H1 (cell line): ENCODE data around the gene NRXN2. TPM values are rescaled to one million over a fixed set of nuclear protein-coding genes. Genes with fewer than 3 reads are reported as not detected.
A peak's percentile ranks its signal among the peaks of the same experiment; 100 is the strongest.

Source experiments
- CTCF ChIA-PET: fragments of 300-600 bp; sonication (Branson Sonifier 250); formaldehyde crosslinking; loops from one replicate; lab custom pipeline; 2021; ENCODE audit not compliant: partially characterized antibody; lab: Charles Lee
- POLR2A ChIA-PET: fragments of 300-600 bp; sonication (Branson Sonifier 250); formaldehyde crosslinking; loops from one replicate; lab custom pipeline; 2021; ENCODE audit warnings: inconsistent platforms; ENCODE audit not compliant: partially characterized antibody; lab: Charles Lee
- DNase-seq, 2 experiments: peaks; one replicate each; pipeline versions ENCODE4 v3.0.0 to v3.0.0-alpha.2; 2010 to 2022; ENCODE audit warnings: low spot score in 2 of 2, low read depth in 1 of 2, mixed read lengths in 1 of 2
- FAIRE-seq: peaks from 2 replicates; lab custom pipeline; 2011; peaks lifted over from hg19 to GRCh38; lab: Jason Lieb, UNC
- H2AFZ ChIP-seq: 2 replicates; pipeline ENCODE4 v1.8.1; 2012; ENCODE audit warnings: low read length, inconsistent platforms
- H2AK5ac ChIP-seq: 2 replicates; pipeline ENCODE4 v1.6.1; 2013; ENCODE audit warnings: low read depth, low read length
- H2BK120ac ChIP-seq: replicated peaks from 2 replicates; pipeline ENCODE3; 2013; ENCODE audit warnings: low read depth, low read length, inconsistent platforms
- H2BK12ac ChIP-seq: 2 replicates; pipeline ENCODE4 v1.6.1; 2013; ENCODE audit warnings: low read depth, low read length
- H2BK15ac ChIP-seq: 2 replicates; pipeline ENCODE4 v1.6.1; 2013; ENCODE audit warnings: low read length
- H2BK20ac ChIP-seq: 2 replicates; pipeline ENCODE4 v1.6.1; 2013; ENCODE audit warnings: low read length
- H2BK5ac ChIP-seq: 2 replicates; pipeline ENCODE4 v1.6.1; 2013; ENCODE audit warnings: low read depth, low read length
- H3K14ac ChIP-seq: 2 replicates; pipeline ENCODE4 v1.6.1; 2013; ENCODE audit warnings: inconsistent platforms; ENCODE audit not compliant: insufficient read length
- H3K18ac ChIP-seq: 2 replicates; pipeline ENCODE4 v1.6.1; 2013; ENCODE audit warnings: low read length; ENCODE audit errors: extremely low read depth
- H3K23ac ChIP-seq: 2 replicates; pipeline ENCODE4 v1.6.1; 2013; ENCODE audit warnings: inconsistent platforms; ENCODE audit not compliant: insufficient read length
- H3K23me2 ChIP-seq: 2 replicates; pipeline ENCODE4 v1.6.1; 2013; ENCODE audit warnings: low read depth, low read length
- H3K27ac ChIP-seq: 2 replicates; pipeline ENCODE4 v1.6.1; 2011; ENCODE audit warnings: low read depth, low read length, inconsistent platforms
- H3K27me3 ChIP-seq, 4 experiments: replicated peaks in 1 of 4; 1 replicate in 1 of 4; 2 replicates in 3 of 4; pipeline versions ENCODE4 v1.6.1 to v1.8.1; 2011 to 2013; ENCODE audit warnings: low read length in 3 of 4, mild to moderate bottlenecking in 3 of 4, inconsistent platforms in 2 of 4, mixed read lengths in 2 of 4, moderate library complexity in 1 of 4; ENCODE audit not compliant: control insufficient read depth in 3 of 4, insufficient read depth in 3 of 4; ENCODE audit errors: extremely low read depth in 1 of 4
- H3K36me3 ChIP-seq, 4 experiments: 2 replicates each; pipeline versions ENCODE4 v1.6.1 to v1.8.1; 2011 to 2013; ENCODE audit warnings: mild to moderate bottlenecking in 4 of 4, low read length in 3 of 4, moderate library complexity in 2 of 4, control low read depth in 1 of 4, inconsistent platforms in 1 of 4; ENCODE audit not compliant: insufficient read depth in 4 of 4, control insufficient read depth in 2 of 4
- H3K4ac ChIP-seq: replicated peaks from 2 replicates; pipeline ENCODE3; 2013; ENCODE audit warnings: low read length, low read depth, mixed read lengths, inconsistent platforms; ENCODE audit not compliant: insufficient read length
- H3K4me1 ChIP-seq, 4 experiments: replicated peaks in 1 of 4; 1 replicate in 1 of 4; 2 replicates in 3 of 4; pipeline versions ENCODE4 v1.6.1 to v1.8.1; 2011 to 2013; ENCODE audit warnings: low read length in 3 of 4, inconsistent platforms in 2 of 4, mixed read lengths in 1 of 4; ENCODE audit not compliant: insufficient read depth in 4 of 4, control insufficient read depth in 3 of 4
- H3K4me2 ChIP-seq, 2 experiments: 2 replicates each; pipeline versions ENCODE4 v1.6.1 to v1.8.1; 2011 to 2013; ENCODE audit warnings: low read depth in 2 of 2, low read length in 2 of 2, control low read depth in 1 of 2, inconsistent platforms in 1 of 2, mild to moderate bottlenecking in 1 of 2; ENCODE audit not compliant: insufficient read depth in 1 of 2
- H3K4me3 ChIP-seq, 4 experiments: fragments of 200-600, 300-600 bp in 1 of 4; sonication (generic), shearing (Covaris generic), sonication (Bioruptor Twin) in 1 of 4; 2 replicates each; pipeline versions ENCODE4 v1.5.1 to v1.8.1; 2011 to 2016; ENCODE audit warnings: low read length in 4 of 4, low read depth in 3 of 4, control low read depth in 2 of 4, inconsistent platforms in 2 of 4, mild to moderate bottlenecking in 2 of 4, mixed read lengths in 1 of 4, moderate library complexity in 1 of 4; ENCODE audit not compliant: insufficient read depth in 2 of 4; ENCODE audit errors: extremely low read depth in 1 of 4
- H3K56ac ChIP-seq: replicated peaks from 2 replicates; pipeline ENCODE3; 2013; ENCODE audit warnings: low read depth, mild to moderate bottlenecking, mixed read lengths, low read length, inconsistent platforms; ENCODE audit not compliant: insufficient read length
- H3K79me1 ChIP-seq: 2 replicates; pipeline ENCODE4 v1.6.1; 2013; ENCODE audit warnings: low read depth, low read length, control low read depth
- H3K79me2 ChIP-seq, 2 experiments: 2 replicates each; pipeline versions ENCODE4 v1.6.1 to v1.8.1; 2012 to 2013; ENCODE audit warnings: low read length in 2 of 2, mild to moderate bottlenecking in 2 of 2, inconsistent platforms in 1 of 2; ENCODE audit not compliant: insufficient read depth in 2 of 2, control insufficient read depth in 1 of 2
- H3K9ac ChIP-seq, 4 experiments: replicated peaks in 1 of 4; 1 replicate in 1 of 4; 2 replicates in 3 of 4; pipeline versions ENCODE4 v1.6.1 to v1.8.1; 2011 to 2013; ENCODE audit warnings: low read depth in 3 of 4, low read length in 3 of 4, control low read depth in 2 of 4, mild to moderate bottlenecking in 2 of 4, moderate library complexity in 2 of 4, inconsistent platforms in 1 of 4; ENCODE audit errors: extremely low read depth in 1 of 4
- H3K9me3 ChIP-seq, 2 experiments: 2 replicates each; pipeline versions ENCODE4 v1.6.1 to v1.8.1; 2012 to 2013; ENCODE audit warnings: mild to moderate bottlenecking in 2 of 2, moderate library complexity in 2 of 2, control low read depth in 1 of 2, inconsistent platforms in 1 of 2, low read depth in 1 of 2, low read length in 1 of 2, mixed read lengths in 1 of 2; ENCODE audit not compliant: insufficient read depth in 2 of 2
- H4K20me1 ChIP-seq, 2 experiments: replicated peaks in 1 of 2; 2 replicates each; pipeline versions ENCODE3 to v1.8.1; 2011 to 2013; ENCODE audit warnings: inconsistent platforms in 2 of 2, low read length in 2 of 2, mild to moderate bottlenecking in 1 of 2; ENCODE audit not compliant: insufficient read depth in 2 of 2, control insufficient read depth in 1 of 2
- H4K5ac ChIP-seq: 2 replicates; pipeline ENCODE4 v1.6.1; 2013; ENCODE audit warnings: low read length, low read depth, mixed read lengths, inconsistent platforms; ENCODE audit not compliant: insufficient read length
- H4K8ac ChIP-seq: 2 replicates; pipeline ENCODE4 v1.8.0; 2013; ENCODE audit warnings: mild to moderate bottlenecking, moderate library complexity, low read length, inconsistent platforms; ENCODE audit not compliant: insufficient read depth; ENCODE audit errors: extremely low read depth
- H4K91ac ChIP-seq: replicated peaks from 2 replicates; pipeline ENCODE3; 2013; ENCODE audit warnings: low read length, mixed read lengths, inconsistent platforms; ENCODE audit not compliant: insufficient read length
- ASH2L ChIP-seq: fragments of 200-600, 300-600 bp; sonication (generic); IDR thresholded peaks from one replicate; pipeline ENCODE4 v1.7.1; 2017; ENCODE audit warnings: low read length
- EP300 ChIP-seq, 2 experiments: IDR thresholded peaks; 1 replicate in 1 of 2; 2 replicates in 1 of 2; pipeline ENCODE4 v1.6.1; 2011 to 2012; ENCODE audit warnings: low read depth in 2 of 2, low read length in 2 of 2, mild to moderate bottlenecking in 2 of 2, borderline replicate concordance in 1 of 2, inconsistent platforms in 1 of 2, moderate library complexity in 1 of 2
- EZH2 ChIP-seq: fragments of 200-600 bp; sonication (generic); IDR thresholded peaks from 2 replicates; pipeline ENCODE4 v1.7.1; 2012; ENCODE audit warnings: low read depth, mild to moderate bottlenecking, moderate library complexity, low read length, inconsistent platforms; ENCODE audit not compliant: severe bottlenecking
- RAD21 ChIP-seq, 2 experiments: IDR thresholded peaks in 1 of 2; conservative IDR thresholded peaks in 1 of 2; 2 replicates each; pipeline ENCODE4 v1.6.1; 2011; ENCODE audit warnings: low read depth in 2 of 2, low read length in 2 of 2, improper control_type of control experiment in 1 of 2, inconsistent platforms in 1 of 2, mild to moderate bottlenecking in 1 of 2, moderate library complexity in 1 of 2
- RFX5 ChIP-seq: IDR thresholded peaks from 2 replicates; pipeline ENCODE4 v1.6.1; 2011; ENCODE audit warnings: low read depth, low read length, improper control_type of control experiment, borderline replicate concordance
- RNF2 ChIP-seq: fragments of 200-900, 300-1000 bp; sonication (generic); IDR thresholded peaks from 2 replicates; pipeline ENCODE4 v1.7.1; 2016; ENCODE audit warnings: borderline replicate concordance, low read depth, mild to moderate bottlenecking, antibody characterized with exemption, low read length; ENCODE audit not compliant: poor library complexity, severe bottlenecking; ENCODE audit errors: missing control alignments
- SP4 ChIP-seq: IDR thresholded peaks from 2 replicates; pipeline ENCODE4 v1.6.1; 2012; ENCODE audit warnings: low read length, inconsistent platforms
- YY1 ChIP-seq: IDR thresholded peaks from 2 replicates; pipeline ENCODE4 v1.6.1; 2011; ENCODE audit warnings: low read depth, mild to moderate bottlenecking, low read length
- WGBS, 2 experiments: shearing (Covaris generic) in 1 of 2; methylation state at CpG; one replicate each; pipeline versions ENCODE4 v1.1.6 to v1.1.7; 2013 to 2015; ENCODE audit warnings: low lambda C conversion rate in 2 of 2, mixed read lengths in 2 of 2, inconsistent platforms in 1 of 2, low coverage in 1 of 2, missing lambda C conversion rate in 1 of 2; ENCODE audit not compliant: insufficient replicate concordance in 2 of 2, insufficient coverage in 1 of 2, insufficient read length in 1 of 2; ENCODE audit errors: extremely low coverage in 1 of 2, missing lambda C conversion rate in 1 of 2; 5-methylcytosine and 5-hydroxymethylcytosine counted together
- polyA plus RNA-seq, 7 experiments: library from polyadenylated mRNA; depleted of rRNA in 3 of 7; stranded (reverse) in 5 of 7; unstranded in 2 of 7; fragments of >200 nt in 5 of 7; fragments of 200-250 nt in 2 of 7; gene quantifications; 1 replicate in 5 of 7; 2 replicates in 1 of 7; 4 replicates in 1 of 7; pipeline versions ENCODE4 v1.2.1 to v1.2.3, GENCODE V29; 2011 to 2013; ENCODE audit warnings: missing spikeins in 2 of 7, mixed read lengths in 2 of 7
- total RNA-seq: library from RNA; stranded (reverse); fragmentation: NEBNext Ultra II Directional; extraction: Animal tissue kit (Norgen Biotek cat#: 25700); gene quantifications from 2 replicates; pipeline ENCODE4 v1.2.1, GENCODE V29; 2021

Gene NRXN2
- total and polyA plus RNA-seq, 2 of the 8 experiments (the other 6 are each of a cell fraction or from before 2014, with no cell fraction given) = 1.3 to 11.5 TPM

DNA sequence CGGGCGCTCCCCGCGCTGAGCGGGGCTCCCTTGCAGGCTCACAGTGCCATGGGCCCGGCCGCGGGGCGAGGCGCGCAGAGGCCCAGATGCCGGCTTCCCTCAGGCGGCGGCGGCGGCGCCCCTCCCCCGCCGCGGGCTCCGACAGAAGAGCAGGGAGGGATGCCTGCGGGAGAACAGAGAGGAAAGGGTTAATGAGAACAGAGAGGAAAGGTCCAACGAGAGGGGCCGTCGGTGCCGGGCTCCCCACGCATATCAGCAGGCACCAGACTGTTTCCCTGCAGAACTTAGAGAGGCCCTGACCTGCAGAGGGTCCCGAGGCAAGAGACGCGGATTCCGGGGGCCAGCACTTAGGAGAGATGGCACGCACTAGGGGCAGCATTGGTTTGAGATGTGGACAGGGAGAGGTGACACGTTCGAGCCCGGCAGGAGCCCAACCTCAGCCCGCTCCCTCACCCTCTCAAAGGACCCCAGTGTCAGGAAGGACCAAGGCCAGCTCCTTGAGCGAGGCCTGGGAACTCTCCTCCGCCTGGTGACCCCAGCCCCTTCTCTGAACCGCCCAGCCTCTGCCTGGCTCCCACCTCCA lies 9.1 kb downstream of the NRXN2 start:
- Histone ChIP-seq H3K4me1 (peaks cover 12 to 28% (median 20%) of the 10 kb centered on the region in 4 experiments), H2AFZ (no peak overlapping the region), H2BK5ac (no peak overlapping the region), H3K14ac (no peak overlapping the region), H3K79me1 (no peaks in the 10 kb centered on the region; the same call in 1 of the 2 replicates), H3K23ac (no peak overlapping the region), H3K27me3 (peaks cover 12 to 49% (median 33%) of the 10 kb centered on the region in 4 experiments), H2BK120ac (no peak overlapping the region), H4K91ac (no peak overlapping the region), H4K5ac (no peak overlapping the region), H3K4me3 (peak overlapping the region; percentile 20 to 55 (median 26); a peak in 6 of 8 replicates), H3K56ac (no peak overlapping the region), H2BK12ac (no peak overlapping the region), H2AK5ac (no peak overlapping the region), H3K79me2 (no peaks in the 10 kb centered on the region), H3K9me3 (no peaks in the 10 kb centered on the region), H3K23me2 (peaks cover 12% of the 10 kb centered on the region; the same call in 1 of the 2 replicates), H3K4me2 (peak overlapping the region; percentile 66 to 80), H4K20me1 (peaks cover 2 to 4% of the 10 kb centered on the region in 2 experiments), H3K36me3 (peaks cover 0 to 3% (median 0%) of the 10 kb centered on the region in 4 experiments; a peak in 1 of 8 replicates), H3K4ac (no peak overlapping the region), H4K8ac (peak overlapping the region; percentile 0; the same call in 1 of the 2 replicates), H3K18ac (0 out of 2 replicates have a peak overlapping the region, but pooled peaks have one; percentile 14), H3K9ac (no peak overlapping the region), H2BK15ac (no peak overlapping the region), H2BK20ac (no peak overlapping the region), H3K27ac (no peak overlapping the region)
- peak in 1 of 2 experiments; percentile 72 for DNase-seq
- TF ChIP-seq SP4 (no peak), YY1 (no peak), EP300 (IDR thresholded peaks at IDR 0.05; ENCODE audit: borderline replicate concordance in 1 of 2, low read depth in 2 of 2, low read length in 2 of 2) (peak in 1 of 2 experiments; percentile 56; a peak in 1 of 3 replicates), RAD21 (IDR thresholded peaks at IDR 0.05 in 1 of 2, conservative IDR thresholded peaks at IDR 0.05 in 1 of 2; ENCODE audit: low read depth in 2 of 2, low read length in 2 of 2) (no peak; a peak in 1 of 4 replicates), RNF2 (no peak), ASH2L (peak; percentile 7), EZH2 (no peak), RFX5 (no peak)
- CTCF ChIA-PET = interaction anchor here (0.9 to 3.0 kb wide), 5 partner anchors 10 to 62 kb away, joined by 3 to 18 read pairs (median 3); no protein-coding TSS in a partner anchor
- no peak for FAIRE-seq
- WGBS, 2 experiments = 18% methylated on average over 13 of the region's 39 CpGs; no CpG with 5 or more reads in 1 of the 2 experiments
- POLR2A ChIA-PET = interaction anchor here (0.7 to 1.7 kb wide), 4 partner anchors 9 to 46 kb away, joined by 3 to 4 read pairs (median 4); partner anchors contain the start of genes NRXN2 and PYGM
